ENCODE data around the gene ITSN1. TPM values are rescaled to one million over a fixed set of nuclear protein-coding genes. Genes with fewer than 3 reads are reported as not detected.
A peak's percentile ranks its signal among the peaks of the same experiment; 100 is the strongest.
"Not testable (repeated sequence)": the region's sequence is repeated elsewhere in the genome, so short reads cannot be mapped to it uniquely, and the experiment has no call there.

Gene ITSN1
- total and polyA plus RNA-seq, 5 donors = 32.8 to 83.6 (median 64.4) TPM

GRCh38 chr21:33852485-33852884 is 210.2 kb downstream of the ITSN1 start:
- H3K9me3 ChIP-seq (ENCODE audit: control insufficient read depth, low read length) = no peaks in the 10 kb centered on the region
- WGBS = 75% methylated on average over 6 of the region's 6 CpGs
- no peak for ATAC-seq
- H3K27me3 ChIP-seq (ENCODE audit: control insufficient read depth, insufficient read depth) = no peaks in the 10 kb centered on the region
- no peak overlapping the region for H3K27ac ChIP-seq (ENCODE audit: low read length)
- no peak overlapping the region for H3K4me3 ChIP-seq (ENCODE audit: low read length)
- H3K4me1 ChIP-seq (ENCODE audit: control insufficient read depth, insufficient read depth, low read length) = no peaks in the 10 kb centered on the region
- DNase-seq = no peak
- intact Hi-C loops (cut with DNase I) = no loop called here

GRCh38 chr21:33854604-33855003 is 212.3 kb downstream of the ITSN1 start:
- no peaks in the 10 kb centered on the region for H3K9me3 ChIP-seq (ENCODE audit: control insufficient read depth, low read length)
- peak; percentile 36 to 59 for ATAC-seq
- WGBS = 47% methylated on average over 5 of the region's 5 CpGs
- no peaks in the 10 kb centered on the region for H3K4me1 ChIP-seq (ENCODE audit: control insufficient read depth, insufficient read depth, low read length)
- H3K4me3 ChIP-seq (ENCODE audit: low read length) = no peak overlapping the region
- intact Hi-C loops (cut with DNase I) = no loop called here
- no peaks in the 10 kb centered on the region for H3K27me3 ChIP-seq (ENCODE audit: control insufficient read depth, insufficient read depth)
- H3K27ac ChIP-seq (ENCODE audit: low read length) = no peak overlapping the region
- no peak for DNase-seq

GRCh38 chr21:33855190-33855589 is 212.9 kb downstream of the ITSN1 start:
- WGBS = 84% methylated on average over 6 of the region's 6 CpGs
- no peaks in the 10 kb centered on the region for H3K27me3 ChIP-seq (ENCODE audit: control insufficient read depth, insufficient read depth)
- H3K4me3 ChIP-seq (ENCODE audit: low read length) = no peak overlapping the region
- no peak overlapping the region for H3K27ac ChIP-seq (ENCODE audit: low read length)
- no peaks in the 10 kb centered on the region for H3K9me3 ChIP-seq (ENCODE audit: control insufficient read depth, low read length)
- intact Hi-C loops (cut with DNase I) = no loop called here
- H3K4me1 ChIP-seq (ENCODE audit: control insufficient read depth, insufficient read depth, low read length) = no peaks in the 10 kb centered on the region
- ATAC-seq (no peak), DNase-seq (no peak)

DNA sequence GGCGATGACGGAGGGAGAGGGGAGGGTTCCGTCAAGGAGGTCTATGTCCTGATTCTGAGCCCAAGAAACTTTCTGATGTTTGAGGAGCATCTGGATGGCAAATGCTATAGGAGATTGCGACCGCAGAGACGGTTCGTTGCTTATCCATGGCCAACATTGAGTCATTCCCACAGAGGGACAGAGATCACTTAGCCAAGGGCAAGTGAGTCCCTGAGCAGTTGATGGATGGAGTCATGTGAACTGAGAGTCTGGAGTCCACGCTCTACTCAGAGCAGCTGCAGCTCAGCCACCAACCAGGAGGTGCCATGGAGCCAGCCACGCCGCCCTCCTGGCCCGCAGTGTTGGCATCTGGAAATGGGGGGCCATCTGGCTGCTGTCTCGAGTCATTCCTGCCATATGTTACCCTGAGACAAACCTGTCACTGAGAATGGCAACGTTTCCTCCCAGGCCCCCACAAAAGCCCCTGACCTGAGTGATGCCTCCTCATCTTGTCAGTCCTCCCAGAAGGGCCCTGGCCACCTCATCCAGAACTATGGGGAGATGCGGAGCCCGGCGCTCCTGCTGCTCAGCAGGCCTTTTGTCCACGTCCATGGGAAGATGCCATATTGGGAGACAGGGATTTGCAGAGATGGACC is 214.7 kb downstream of the ITSN1 start:
- intact Hi-C loops (cut with DNase I) = no loop called here
- WGBS = 92% methylated on average over 17 of the region's 17 CpGs
- Histone ChIP-seq H3K27me3 (ENCODE audit: control insufficient read depth, insufficient read depth) (no peaks in the 10 kb centered on the region), H3K9me3 (ENCODE audit: control insufficient read depth, low read length) (no peaks in the 10 kb centered on the region), H3K4me3 (ENCODE audit: low read length) (no peak overlapping the region), H3K4me1 (ENCODE audit: control insufficient read depth, insufficient read depth, low read length) (no peaks in the 10 kb centered on the region), H3K27ac (ENCODE audit: low read length) (no peak overlapping the region)
- DNase-seq (no peak), ATAC-seq (no peak)

DNA sequence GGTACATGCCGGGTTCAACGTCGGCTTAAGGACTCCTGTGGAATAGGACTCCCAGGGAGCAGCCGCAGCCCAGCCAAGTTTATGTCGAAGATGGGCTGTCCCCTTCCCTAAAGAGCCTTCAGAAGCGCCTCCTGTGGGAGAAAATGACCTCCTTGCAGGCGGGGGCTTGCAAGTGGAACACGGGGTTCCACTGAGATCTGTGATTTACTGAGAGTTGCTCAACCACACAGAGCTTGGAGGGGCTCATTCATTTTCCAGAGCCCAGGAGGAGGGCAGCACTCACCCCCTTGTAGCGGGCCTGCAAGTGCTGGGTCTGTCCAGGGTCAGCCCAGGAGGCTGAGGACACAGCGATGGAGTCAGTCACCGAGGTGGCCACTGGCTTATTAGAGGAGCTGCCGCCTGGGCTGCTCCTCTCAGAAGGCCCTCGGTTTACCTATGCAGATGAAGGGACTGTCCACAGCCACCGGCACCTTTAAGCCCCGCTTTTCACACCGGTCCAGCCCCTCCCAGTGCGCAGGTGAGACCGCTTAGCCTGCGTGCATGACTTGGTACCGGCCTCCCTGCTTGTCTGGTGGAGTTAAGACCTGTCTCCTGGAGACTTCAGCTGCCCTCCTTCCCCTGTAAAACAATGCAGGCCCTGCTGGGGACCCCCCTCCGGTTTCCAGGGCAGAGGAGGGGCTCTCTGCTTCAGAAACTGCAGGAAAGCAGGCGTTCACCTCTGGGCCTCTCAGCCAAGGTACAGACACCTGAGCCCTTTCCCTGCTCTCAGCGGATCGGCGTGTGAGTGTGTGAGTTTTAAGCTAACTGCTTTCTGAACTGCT is 215.8 kb downstream of the ITSN1 start:
- Histone ChIP-seq H3K4me3 (ENCODE audit: low read length) (no peak overlapping the region), H3K4me1 (ENCODE audit: control insufficient read depth, insufficient read depth, low read length) (no peaks in the 10 kb centered on the region), H3K27ac (ENCODE audit: low read length) (no peak overlapping the region), H3K9me3 (ENCODE audit: control insufficient read depth, low read length) (no peaks in the 10 kb centered on the region), H3K27me3 (ENCODE audit: control insufficient read depth, insufficient read depth) (no peaks in the 10 kb centered on the region)
- intact Hi-C loops (cut with DNase I) = no loop called here
- ATAC-seq (no peak), DNase-seq (no peak)
- WGBS = 83% methylated on average over 25 of the region's 25 CpGs

DNA sequence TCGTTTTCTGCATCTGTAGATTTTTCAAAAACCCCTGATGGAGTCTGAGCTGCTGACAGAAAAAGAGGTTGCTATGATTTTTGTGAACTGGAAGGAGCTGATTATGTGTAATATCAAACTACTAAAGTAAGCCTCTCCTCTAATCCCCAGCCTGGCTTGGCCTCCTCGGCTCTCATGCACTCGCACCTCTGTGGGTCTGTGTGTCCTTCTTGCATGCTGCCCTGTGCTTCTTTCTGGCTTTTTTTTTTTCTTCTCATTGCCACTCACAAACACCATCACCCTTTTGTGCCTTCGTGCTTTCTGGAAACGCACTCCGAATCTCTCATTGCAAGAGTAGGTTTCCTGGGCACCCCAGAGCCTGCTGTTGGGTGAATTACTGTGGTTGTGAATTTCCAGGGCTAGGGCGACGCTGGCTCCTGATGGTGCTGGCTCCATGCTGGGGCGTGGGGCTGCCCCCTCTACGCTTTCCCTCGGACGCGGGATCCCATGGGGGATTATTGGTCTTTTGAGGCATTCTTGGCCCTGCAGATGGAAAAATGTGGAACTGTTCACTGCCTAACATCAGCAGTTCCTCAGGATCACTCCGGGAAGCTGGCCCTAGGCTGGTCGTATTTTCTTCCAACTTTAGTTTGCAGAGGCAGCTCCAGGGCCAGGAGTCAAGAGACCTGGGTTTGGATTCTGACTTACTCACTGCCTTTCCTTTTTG is 216.5 kb downstream of the ITSN1 start:
- no peaks in the 10 kb centered on the region for H3K27me3 ChIP-seq (ENCODE audit: control insufficient read depth, insufficient read depth)
- no peak overlapping the region for H3K27ac ChIP-seq (ENCODE audit: low read length)
- intact Hi-C loops (cut with DNase I) = no loop called here
- H3K4me3 ChIP-seq (ENCODE audit: low read length) = no peak overlapping the region
- H3K4me1 ChIP-seq (ENCODE audit: control insufficient read depth, insufficient read depth, low read length) = no peaks in the 10 kb centered on the region
- ATAC-seq = peak in 1 of 2 donors; percentile 57
- peak in 1 of 3 donors; percentile 75 for DNase-seq
- WGBS = 56% methylated on average over 15 of the region's 15 CpGs
- no peaks in the 10 kb centered on the region for H3K9me3 ChIP-seq (ENCODE audit: control insufficient read depth, low read length)

DNA sequence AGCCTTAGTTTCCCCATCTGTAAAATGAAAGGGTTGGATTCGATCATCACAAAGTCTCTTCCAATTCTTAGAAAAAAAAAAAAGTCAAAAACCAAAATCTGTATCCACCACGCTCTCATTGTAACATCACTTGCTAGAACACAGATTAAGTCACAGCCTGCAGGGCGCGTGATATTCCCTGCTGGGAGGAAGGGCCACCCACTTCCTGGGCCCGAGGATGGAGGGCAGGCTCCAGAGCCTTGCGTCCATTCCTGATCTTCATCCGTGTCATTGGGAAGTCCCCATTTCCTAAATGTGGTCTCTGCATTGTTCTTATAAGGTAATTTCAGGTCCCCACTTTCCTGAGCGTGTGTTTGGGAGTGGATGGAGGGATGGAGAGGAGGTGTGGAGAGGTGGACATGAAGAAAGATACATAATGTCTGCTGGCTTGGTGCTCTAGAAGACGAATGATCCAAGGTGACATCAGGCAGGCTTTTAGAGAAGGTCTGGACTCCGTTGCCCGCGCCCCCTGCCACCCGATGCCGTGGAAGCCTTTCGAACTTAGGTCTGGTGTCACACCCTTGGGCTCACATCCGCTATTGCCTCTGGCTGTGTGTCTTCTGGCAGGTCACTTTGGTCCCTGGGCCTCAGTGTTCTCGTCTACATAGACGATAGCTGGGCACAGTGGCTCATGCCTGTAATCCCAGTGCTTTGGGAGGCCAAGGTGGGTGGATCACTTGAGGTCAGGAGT is 217.2 kb downstream of the ITSN1 start:
- DNase-seq (no peak), ATAC-seq (no peak)

DNA sequence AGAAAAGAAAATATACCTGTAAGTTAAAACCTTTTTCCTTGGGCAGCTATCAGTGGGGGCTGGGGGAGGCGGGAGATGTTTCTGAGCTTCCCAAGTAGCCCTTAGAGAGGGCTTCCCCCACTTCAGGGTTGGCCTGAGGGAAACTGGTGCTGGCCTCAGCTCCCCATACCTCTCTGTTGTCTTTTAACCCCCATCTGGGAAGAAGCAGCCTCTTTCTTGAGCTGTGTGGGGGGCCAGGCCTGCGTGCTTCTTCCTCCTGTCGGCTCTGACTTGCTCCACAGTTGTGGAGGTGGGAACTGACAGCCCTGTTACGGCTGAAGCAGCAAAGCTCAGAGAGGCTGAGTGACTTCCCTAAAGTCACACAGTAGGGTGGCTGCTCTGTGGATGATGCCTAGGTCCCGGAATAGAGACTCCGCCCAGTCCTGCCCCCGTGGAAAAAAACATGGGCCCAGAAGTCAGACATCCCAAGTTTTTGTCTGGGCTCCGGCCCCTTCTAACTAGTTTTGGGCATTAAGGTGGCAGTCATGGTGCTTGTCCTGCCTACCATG is 218.1 kb downstream of the ITSN1 start:
- Histone ChIP-seq H3K4me3 (ENCODE audit: low read length) (no peak overlapping the region), H3K9me3 (ENCODE audit: control insufficient read depth, low read length) (no peaks in the 10 kb centered on the region), H3K27me3 (ENCODE audit: control insufficient read depth, insufficient read depth) (no peaks in the 10 kb centered on the region), H3K4me1 (ENCODE audit: control insufficient read depth, insufficient read depth, low read length) (no peaks in the 10 kb centered on the region), H3K27ac (ENCODE audit: low read length) (no peak overlapping the region)
- DNase-seq (no peak), ATAC-seq (no peak)
- intact Hi-C loops (cut with DNase I) = no loop called here
- WGBS = 94% methylated on average over 8 of the region's 8 CpGs

More for the DNA sequence above, 217.2 kb downstream of the ITSN1 start:
- Histone ChIP-seq H3K9me3 (ENCODE audit: control insufficient read depth, low read length) (no peaks in the 10 kb centered on the region), H3K27me3 (ENCODE audit: control insufficient read depth, insufficient read depth) (no peaks in the 10 kb centered on the region), H3K27ac (ENCODE audit: low read length) (no peak overlapping the region), H3K4me1 (ENCODE audit: control insufficient read depth, insufficient read depth, low read length) (no peaks in the 10 kb centered on the region), H3K4me3 (ENCODE audit: low read length) (no peak overlapping the region)
- 83% methylated on average over 18 of the region's 18 CpGs for WGBS
- intact Hi-C loops (cut with DNase I) = no loop called here

DNA sequence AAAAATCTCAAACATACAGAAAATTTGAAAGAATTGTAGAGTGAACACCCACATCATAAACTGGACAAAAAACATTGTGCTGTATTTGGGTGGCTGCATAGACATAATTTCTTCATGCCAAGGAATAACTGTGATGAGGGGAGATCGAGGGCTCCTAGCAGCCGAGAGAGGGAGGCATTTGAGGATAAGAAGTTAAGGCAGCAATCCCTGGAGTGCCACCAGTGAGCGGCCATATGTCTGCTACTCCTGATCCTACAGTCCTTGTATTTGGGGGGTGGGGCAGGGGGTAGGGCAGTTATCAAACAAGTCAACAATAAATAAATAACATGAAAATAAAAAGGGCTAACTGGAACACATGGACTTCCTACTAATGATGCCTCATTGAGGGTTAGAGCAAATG is 218.8 kb downstream of the ITSN1 start:
- intact Hi-C loops (cut with DNase I) = no loop called here
- no peaks in the 10 kb centered on the region for H3K4me1 ChIP-seq (ENCODE audit: control insufficient read depth, insufficient read depth, low read length)

DNA sequence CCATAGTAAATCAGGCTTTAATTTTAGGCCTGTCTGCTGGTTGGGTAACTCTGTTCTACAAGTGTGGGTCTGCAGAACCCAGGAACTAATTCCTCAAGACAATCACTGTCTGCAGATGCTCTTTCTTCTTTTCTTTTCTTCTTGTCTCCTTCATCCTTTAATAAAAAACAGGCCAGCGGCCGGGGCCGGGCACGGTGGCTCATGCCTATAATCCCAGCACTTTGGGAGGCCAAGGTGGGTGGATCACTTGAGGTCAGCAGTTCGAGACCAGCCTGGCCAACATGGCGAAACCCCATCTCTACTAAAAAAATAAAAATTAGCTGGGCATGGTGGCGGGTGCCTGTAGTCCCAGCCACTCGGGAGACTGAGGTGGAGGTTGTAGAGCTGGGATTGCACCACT is 220.9 kb downstream of the ITSN1 start:
- 97% methylated on average over 8 of the region's 8 CpGs for WGBS
- H3K4me1 ChIP-seq (ENCODE audit: control insufficient read depth, insufficient read depth, low read length); ATAC-seq; DNase-seq; intact Hi-C loops (cut with DNase I); H3K27ac ChIP-seq (ENCODE audit: low read length); H3K9me3 ChIP-seq (ENCODE audit: control insufficient read depth, low read length); H3K4me3 ChIP-seq (ENCODE audit: low read length); H3K27me3 ChIP-seq (ENCODE audit: control insufficient read depth, insufficient read depth): not testable (repeated sequence)

More for the DNA sequence above, 218.8 kb downstream of the ITSN1 start:
- Histone ChIP-seq H3K27me3 (ENCODE audit: control insufficient read depth, insufficient read depth) (no peaks in the 10 kb centered on the region), H3K27ac (ENCODE audit: low read length) (no peak overlapping the region), H3K9me3 (ENCODE audit: control insufficient read depth, low read length) (no peaks in the 10 kb centered on the region), H3K4me3 (ENCODE audit: low read length) (no peak overlapping the region)
- no peak for DNase-seq
- no peak for ATAC-seq
- 88% methylated on average over 3 of the region's 3 CpGs for WGBS

All from right cardiac atrium (tissue), 5 donors.